H9 (cell line): Measurements from ENCODE around the gene PRG2. TPM values are rescaled to one million over a fixed set of nuclear protein-coding genes. Genes with fewer than 3 reads are reported as not detected.

Experiments used
- DNase-seq: peaks from one replicate; pipeline ENCODE4 v3.0.0-alpha.2; 2017
- H2AFZ ChIP-seq: one replicate; pipeline ENCODE4 v1.6.1; 2013; ENCODE audit warnings: mild to moderate bottlenecking, low read length, control low read depth, moderate library complexity
- H2AK5ac ChIP-seq: 2 replicates; pipeline ENCODE4 v1.6.1; 2013; ENCODE audit warnings: low read length, control low read depth, mixed read lengths; ENCODE audit not compliant: insufficient read length
- H2BK120ac ChIP-seq: one replicate; pipeline ENCODE4 v1.6.1; 2013; ENCODE audit warnings: low read depth, mild to moderate bottlenecking, low read length, control low read depth, inconsistent platforms; ENCODE audit not compliant: poor library complexity, severe bottlenecking
- H2BK12ac ChIP-seq: 2 replicates; pipeline ENCODE4 v1.6.1; 2013; ENCODE audit warnings: low read length, control low read depth, mixed read lengths, low read depth; ENCODE audit not compliant: insufficient read length
- H2BK15ac ChIP-seq: 2 replicates; pipeline ENCODE4 v1.6.1; 2013; ENCODE audit warnings: low read depth, low read length, control low read depth
- H2BK20ac ChIP-seq: one replicate; pipeline ENCODE4 v1.6.1; 2013; ENCODE audit warnings: low read depth, mild to moderate bottlenecking, low read length, control low read depth, inconsistent platforms; ENCODE audit not compliant: poor library complexity, severe bottlenecking
- H2BK5ac ChIP-seq: 2 replicates; pipeline ENCODE4 v1.6.1; 2013; ENCODE audit warnings: low read length, control low read depth, mixed read lengths; ENCODE audit not compliant: insufficient read length
- H3K14ac ChIP-seq: 2 replicates; pipeline ENCODE4 v1.6.1; 2013; ENCODE audit warnings: low read length, control low read depth; ENCODE audit not compliant: insufficient read depth
- H3K18ac ChIP-seq: 2 replicates; pipeline ENCODE4 v1.6.1; 2013; ENCODE audit warnings: low read depth, mild to moderate bottlenecking, mixed read lengths, low read length, control low read depth; ENCODE audit not compliant: insufficient read length
- H3K23ac ChIP-seq: 2 replicates; pipeline ENCODE4 v1.6.1; 2013; ENCODE audit warnings: low read length, control low read depth, mixed read lengths, low read depth; ENCODE audit not compliant: insufficient read length
- H3K23me2 ChIP-seq: 2 replicates; pipeline ENCODE4 v1.6.1; 2013; ENCODE audit warnings: low read depth, mild to moderate bottlenecking, mixed read lengths, low read length, control low read depth; ENCODE audit not compliant: insufficient read length, poor library complexity, severe bottlenecking
- H3K27ac ChIP-seq: 2 replicates; pipeline ENCODE4 v1.5.1; 2013; ENCODE audit warnings: low read length, control low read depth, mixed read lengths, low read depth; ENCODE audit not compliant: insufficient read length
- H3K27me3 ChIP-seq: 2 replicates; pipeline ENCODE4 v1.6.1; 2013; ENCODE audit warnings: low read length, control low read depth, inconsistent platforms; ENCODE audit not compliant: insufficient read depth
- H3K4ac ChIP-seq: 2 replicates; pipeline ENCODE4 v1.6.1; 2013; ENCODE audit warnings: low read depth, mild to moderate bottlenecking, control low read depth, inconsistent platforms, low read length, moderate library complexity
- H3K4me1 ChIP-seq: 2 replicates; pipeline ENCODE4 v1.6.1; 2013; ENCODE audit warnings: low read length, control low read depth, inconsistent platforms; ENCODE audit not compliant: insufficient read depth
- H3K4me2 ChIP-seq: 2 replicates; pipeline ENCODE4 v1.6.1; 2013; ENCODE audit warnings: low read length, control low read depth, mixed read lengths; ENCODE audit not compliant: insufficient read length, insufficient read depth
- H3K56ac ChIP-seq: 2 replicates; pipeline ENCODE4 v1.6.1; 2013; ENCODE audit warnings: low read depth, mild to moderate bottlenecking, mixed read lengths, low read length, control low read depth; ENCODE audit not compliant: insufficient read length
- H3K79me1 ChIP-seq: 2 replicates; pipeline ENCODE4 v1.6.1; 2013; ENCODE audit warnings: low read depth, mild to moderate bottlenecking, moderate library complexity, low read length, control low read depth, inconsistent platforms; ENCODE audit not compliant: insufficient read depth, poor library complexity, severe bottlenecking
- H3K79me2 ChIP-seq: 2 replicates; pipeline ENCODE4 v1.6.1; 2013; ENCODE audit warnings: low read length, control low read depth, inconsistent platforms; ENCODE audit not compliant: insufficient read depth
- H3K9ac ChIP-seq: 2 replicates; pipeline ENCODE4 v1.6.1; 2013; ENCODE audit warnings: low read length, control low read depth, mixed read lengths; ENCODE audit not compliant: insufficient read length; ENCODE audit errors: extremely low read depth
- H3K9me3 ChIP-seq: one replicate; pipeline ENCODE4 v1.6.1; 2013; ENCODE audit warnings: low read depth, low read length, inconsistent platforms; ENCODE audit not compliant: control insufficient read depth
- H3T11ph ChIP-seq: one replicate; pipeline ENCODE4 v1.6.1; 2013; ENCODE audit warnings: mild to moderate bottlenecking, low read length, control low read depth, inconsistent platforms
- H4K20me1 ChIP-seq: one replicate; pipeline ENCODE4 v1.6.1; 2013; ENCODE audit not compliant: control insufficient read depth, insufficient read length, insufficient read depth
- H4K5ac ChIP-seq: 2 replicates; pipeline ENCODE4 v1.6.1; 2013; ENCODE audit warnings: low read depth, mild to moderate bottlenecking, mixed read lengths, low read length, control low read depth; ENCODE audit not compliant: insufficient read length
- H4K8ac ChIP-seq: replicated peaks from 2 replicates; pipeline ENCODE4 v1.6.1; 2013; ENCODE audit warnings: low read length, control low read depth, mixed read lengths, low read depth; ENCODE audit not compliant: insufficient read length
- H4K91ac ChIP-seq: 2 replicates; pipeline ENCODE4 v1.6.1; 2013; ENCODE audit warnings: low read depth, mild to moderate bottlenecking, moderate library complexity, mixed read lengths, low read length, control low read depth; ENCODE audit not compliant: insufficient read length
- H3K27ac Mint-ChIP-seq, 3 experiments: 2 replicates in 2 of 3; 3 replicates in 1 of 3; pipeline ENCODE4 v1.8.0; 2020 to 2021; ENCODE audit warnings: mixed read lengths in 3 of 3, mild to moderate bottlenecking in 1 of 3, moderate library complexity in 1 of 3
- H3K27me3 Mint-ChIP-seq: 2 replicates; pipeline ENCODE4 v1.8.0; 2021; ENCODE audit warnings: low read depth, mild to moderate bottlenecking, moderate library complexity, mixed read lengths
- H3K36me3 Mint-ChIP-seq, 3 experiments: 2 replicates in 2 of 3; 3 replicates in 1 of 3; pipeline ENCODE4 v1.8.0; 2020 to 2021; ENCODE audit warnings: low read depth in 3 of 3, mixed read lengths in 3 of 3; ENCODE audit not compliant: insufficient read depth in 1 of 3
- H3K4me1 Mint-ChIP-seq, 2 experiments: 2 replicates each; pipeline ENCODE4 v1.8.0; 2020; ENCODE audit warnings: mixed read lengths in 2 of 2
- H3K4me3 Mint-ChIP-seq, 2 experiments: 2 replicates in 1 of 2; 3 replicates in 1 of 2; pipeline ENCODE4 v1.8.0; 2020 to 2021; ENCODE audit warnings: mild to moderate bottlenecking in 2 of 2, mixed read lengths in 2 of 2, moderate library complexity in 1 of 2
- H3K9me3 Mint-ChIP-seq, 2 experiments: 2 replicates in 1 of 2; 3 replicates in 1 of 2; pipeline ENCODE4 v1.8.0; 2020; ENCODE audit warnings: mild to moderate bottlenecking in 2 of 2, mixed read lengths in 2 of 2, moderate library complexity in 1 of 2
- CTCF ChIP-seq: fragments of 200-600 bp; sonication (generic); conservative IDR thresholded peaks from 3 replicates; pipeline ENCODE4 v1.8.0; 2021; ENCODE audit warnings: antibody characterized with exemption, mild to moderate bottlenecking
- WGBS: extraction: QIAGEN DNeasy Blood & Tissue Kit; methylation state at CpG from one replicate; pipeline ENCODE4 v1.1.7; 2013; ENCODE audit warnings: missing lambda C conversion rate, low lambda C conversion rate, mixed read lengths; ENCODE audit not compliant: insufficient read length; ENCODE audit errors: extremely low coverage; 5-methylcytosine and 5-hydroxymethylcytosine counted together
- total RNA-seq: library from RNA; stranded (reverse); gene quantifications from 2 replicates; pipeline ENCODE4 v1.2.1, GENCODE V29; 2021

The PRG2 gene
- total RNA-seq, 1 experiment from 2014 or later, result not detected

GRCh38 chr11:57379732-57380131 is 10.7 kb downstream of the PRG2 start:
- Mint-ChIP-seq H3K4me3 (no peak overlapping the region), H3K27ac (no peak overlapping the region), H3K27me3 (peaks cover 49% of the 10 kb centered on the region), H3K36me3 (no peaks in the 10 kb centered on the region), H3K9me3 (no peaks in the 10 kb centered on the region), H3K4me1 (peaks cover 3 to 15% of the 10 kb centered on the region in 2 experiments)
- Histone ChIP-seq H3K23me2 (no peaks in the 10 kb centered on the region), H2AK5ac (no peak overlapping the region), H2BK20ac (no peak overlapping the region), H2BK12ac (no peak overlapping the region), H2AFZ (no peak overlapping the region), H3K9me3 (no peaks in the 10 kb centered on the region), H3K4me2 (no peak overlapping the region), H3K79me2 (no peaks in the 10 kb centered on the region), H4K91ac (no peak overlapping the region), H3K56ac (no peak overlapping the region), H2BK15ac (no peak overlapping the region), H4K5ac (no peak overlapping the region), H3K27ac (no peak overlapping the region), H3K4ac (no peak overlapping the region), H3T11ph (no peak overlapping the region), H3K79me1 (no peaks in the 10 kb centered on the region), H3K23ac (no peak overlapping the region), H3K9ac (no peak overlapping the region), H3K18ac (no peak overlapping the region), H3K27me3 (no peaks in the 10 kb centered on the region; the same call in 1 of the 2 replicates), H3K14ac (no peak overlapping the region), H2BK5ac (no peak overlapping the region), H4K20me1 (no peaks in the 10 kb centered on the region), H2BK120ac (no peak overlapping the region), H4K8ac (no peak overlapping the region), H3K4me1 (no peaks in the 10 kb centered on the region; the same call in 1 of the 2 replicates)
- no peak for TF ChIP-seq CTCF
- WGBS, result no CpG with 5 or more reads among the region's 10 CpGs
- peak; percentile 80 for DNase-seq
